GOT3 (cell line): ENCODE measurements around the gene RNF151.
"Not testable (repeated sequence)": the region's sequence is repeated elsewhere in the genome, so short reads cannot be mapped to it uniquely, and the experiment has no call there.

Experiments
- DNase-seq: peaks from one replicate; lab custom pipeline; 2025; ENCODE audit warnings: mixed read lengths; lab: John Stamatoyannopoulos, UW

Gene RNF151

GRCh38 chr16:1966460-1966859 lies at the start of gene RNF151:
Gene RNF151, plus strand, starts transcription at chr16:1966856. Its CDS starts 26 bp downstream, at chr16:1966882.
- DNase-seq: no peak

GRCh38 chr16:1917056-1917664 lies 49.5 kb upstream of the RNF151 start:
- no peak for DNase-seq

GRCh38 chr16:1917665-1918350 lies 48.8 kb upstream of the RNF151 start:
- DNase-seq: no peak

- no peak for DNase-seq
These were observed 48.0 kb upstream of the RNF151 start, which contains the start of gene HS3ST6 for GRCh38 chr16:1918351-1919326. Gene HS3ST6, minus strand, starts transcription at chr16:1918415. Its CDS starts 92 bp downstream, at chr16:1918323.

- no peak for DNase-seq
These were observed 47.2 kb upstream of the RNF151 start for GRCh38 chr16:1919327-1919998.

GRCh38 chr16:1920122-1920521 lies 46.5 kb upstream of the RNF151 start:
- DNase-seq: not testable (repeated sequence)

- DNase-seq: no peak
These were observed 45.9 kb upstream of the RNF151 start for GRCh38 chr16:1920727-1921171.

GRCh38 chr16:1922357-1922756 lies 44.3 kb upstream of the RNF151 start:
- no peak for DNase-seq

- no peak for DNase-seq
These were observed 43.2 kb upstream of the RNF151 start for GRCh38 chr16:1923299-1924034.

GRCh38 chr16:1924095-1924494 lies 42.6 kb upstream of the RNF151 start:
- no peak for DNase-seq

GRCh38 chr16:1926271-1926670 lies 40.4 kb upstream of the RNF151 start:
- no peak for DNase-seq

GRCh38 chr16:1929105-1929504 lies 37.6 kb upstream of the RNF151 start:
- no peak for DNase-seq

- peak; percentile 74 for DNase-seq
These were observed 36.9 kb upstream of the RNF151 start for GRCh38 chr16:1929578-1930337.

GRCh38 chr16:1930338-1930720 lies 36.3 kb upstream of the RNF151 start:
- no peak for DNase-seq

- no peak for DNase-seq
These were observed 34.3 kb upstream of the RNF151 start for GRCh38 chr16:1932050-1933028.

GRCh38 chr16:1933097-1933661 lies 33.5 kb upstream of the RNF151 start:
- no peak for DNase-seq

GRCh38 chr16:1936945-1937479 lies 29.6 kb upstream of the RNF151 start:
- no peak for DNase-seq

- no peak for DNase-seq
These were observed 28.3 kb upstream of the RNF151 start for GRCh38 chr16:1938316-1938715.

- no peak for DNase-seq
These were observed 27.7 kb upstream of the RNF151 start for GRCh38 chr16:1938910-1939309.
